ENCODE measurements around the gene VEZF1. TPM values are rescaled to one million over a fixed set of nuclear protein-coding genes. Genes with fewer than 3 reads are reported as not detected.

The VEZF1 gene
- total RNA-seq, 2 experiments from 2014 or later: 26.8 to 29.8 TPM

DNA sequence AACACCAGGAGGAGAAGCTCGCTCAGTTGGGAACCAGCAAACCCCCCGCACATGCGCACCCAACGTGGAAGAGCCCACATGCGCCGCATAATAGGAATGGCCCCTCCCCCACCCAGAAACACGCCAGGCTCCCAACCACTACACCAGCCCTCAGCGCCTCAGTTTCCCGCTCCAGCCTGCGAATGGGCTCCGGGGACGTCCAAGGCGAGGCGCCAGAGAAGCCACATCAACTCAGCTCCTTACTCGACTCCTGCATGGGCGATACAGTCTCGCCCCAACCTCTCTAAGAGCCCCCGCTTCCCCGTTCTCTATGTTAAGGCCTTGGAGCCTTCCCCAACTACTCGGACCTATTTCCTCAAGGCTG, 18.5 kb upstream of the VEZF1 start:
- DNase-seq: peak; percentile 74
- ChIA-PET POLR2A (interaction anchor here (1.0 to 4.0 kb wide), 12 partner anchors 7 to 338 kb away, joined by 3 to 32 read pairs (median 10); partner anchors contain the start of genes DYNLL2, MRPS23 and VEZF1), CTCF (interaction anchor here (1.0 to 2.9 kb wide), 7 partner anchors 10 to 173 kb away, joined by 3 to 27 read pairs (median 4); partner anchors contain the start of genes DYNLL2 and MRPS23)
- H3K27ac Mint-ChIP-seq: peak overlapping the region; percentile 100
- no peaks in the 10 kb centered on the region for H3K9me3 Mint-ChIP-seq
- peaks cover 60% of the 10 kb centered on the region for H3K36me3 Mint-ChIP-seq
- no peaks in the 10 kb centered on the region for H3K27me3 Mint-ChIP-seq
- peaks cover 52% of the 10 kb centered on the region for H3K4me1 Mint-ChIP-seq (ENCODE audit: low read depth)
- intact Hi-C loops (cut with micrococcal nuclease): loop anchor here (2.0 to 5.0 kb wide), 3 partner anchors 151 to 1148 kb away; partner anchors contain the start of genes PRR11 and SKA2
- H3K4me3 Mint-ChIP-seq: peak overlapping the region; percentile 99

DNA sequence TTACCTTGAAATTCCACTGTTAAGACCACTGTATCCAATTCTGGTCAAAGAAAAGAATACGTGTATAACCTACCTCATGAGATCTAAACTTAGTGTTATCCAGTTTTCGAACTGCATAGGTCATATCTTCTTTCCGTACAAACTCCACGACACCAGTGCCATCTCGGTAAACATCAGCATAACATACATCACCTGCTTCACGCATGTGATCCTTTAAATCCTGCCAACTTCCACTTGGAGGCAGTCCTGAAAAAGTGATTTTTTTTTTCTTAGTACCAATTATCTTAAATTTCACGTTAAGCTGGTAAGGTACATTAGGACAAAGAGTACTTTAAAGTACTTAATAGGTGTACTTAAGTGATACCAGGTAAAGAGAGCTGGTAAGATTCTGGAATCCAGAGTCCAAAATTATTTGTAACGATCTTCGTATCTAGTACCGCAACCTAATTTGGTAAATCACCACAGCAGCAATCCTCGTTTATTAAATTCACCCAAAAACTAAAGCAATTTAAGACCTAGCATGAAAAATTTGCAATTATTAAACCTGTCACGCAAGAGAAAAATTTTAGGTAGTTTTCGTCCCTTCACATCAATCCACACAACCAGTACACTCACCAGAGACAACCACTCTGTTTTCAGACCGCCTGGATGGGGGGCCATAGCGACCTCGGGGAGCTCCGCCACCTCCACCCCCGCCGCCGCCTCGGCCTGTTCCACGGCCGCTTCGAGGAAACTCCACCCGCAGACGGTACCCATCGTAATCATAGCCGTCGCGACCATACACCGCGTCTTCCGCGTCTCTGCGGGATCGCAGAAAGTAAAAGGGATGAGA, 17.9 kb upstream of the VEZF1 start:
- intact Hi-C loops (cut with micrococcal nuclease): loop anchor here (2.0 to 5.0 kb wide), 3 partner anchors 151 to 1149 kb away; partner anchors contain the start of genes PRR11 and SKA2
- H3K4me1 Mint-ChIP-seq (ENCODE audit: low read depth): peaks cover 58% of the 10 kb centered on the region
- peaks cover 60% of the 10 kb centered on the region for H3K36me3 Mint-ChIP-seq
- ChIA-PET POLR2A (interaction anchor here (1.0 to 4.0 kb wide), 8 partner anchors 10 to 334 kb away, joined by 3 to 32 read pairs (median 15); partner anchors contain the start of genes DYNLL2, MRPS23 and VEZF1), CTCF (interaction anchor here (1.0 to 2.9 kb wide), 6 partner anchors 10 to 173 kb away, joined by 3 to 27 read pairs (median 4); partner anchors contain the start of genes DYNLL2 and MRPS23)
- peak overlapping the region; percentile 99 for H3K4me3 Mint-ChIP-seq
- no peaks in the 10 kb centered on the region for H3K9me3 Mint-ChIP-seq
- H3K27me3 Mint-ChIP-seq: no peaks in the 10 kb centered on the region
- no peak for DNase-seq
- peak overlapping the region; percentile 100 for H3K27ac Mint-ChIP-seq

DNA sequence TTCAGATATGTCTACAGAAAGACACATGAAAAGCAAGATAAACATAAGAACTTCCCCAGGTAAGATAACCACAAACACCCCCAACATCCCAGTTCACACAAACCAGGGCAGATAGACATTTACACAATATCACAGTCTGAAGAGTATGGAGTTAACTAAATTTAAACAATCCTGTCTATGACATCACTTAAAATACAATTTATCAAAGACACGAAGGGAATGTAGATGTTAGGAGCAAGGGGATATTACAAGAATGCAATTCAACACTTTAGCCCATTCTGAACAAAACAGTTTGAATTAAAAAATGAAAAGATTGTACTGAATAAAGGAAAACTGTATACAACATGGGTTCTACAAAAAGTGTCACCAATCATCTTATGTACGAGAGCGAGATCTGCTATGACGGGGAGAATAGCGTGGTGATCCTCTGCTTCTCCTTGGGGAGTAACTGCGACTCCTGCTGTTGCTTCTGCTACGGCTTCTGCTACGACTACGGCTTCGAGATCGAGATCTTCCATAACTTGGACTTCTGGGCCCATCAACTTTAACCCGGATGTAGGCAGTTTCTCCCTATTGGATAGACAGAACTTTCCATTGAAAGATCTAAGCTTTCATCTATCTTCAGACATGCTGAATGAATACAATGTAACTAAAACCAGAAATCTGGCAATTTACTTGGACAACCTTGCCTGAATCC, 17.1 kb upstream of the VEZF1 start:
- H3K9me3 Mint-ChIP-seq: no peaks in the 10 kb centered on the region
- POLR2A ChIA-PET: interaction anchor here (2.8 to 4.0 kb wide), 4 partner anchors 9 to 156 kb away, joined by 20 to 32 read pairs (median 24); partner anchors contain the start of genes DYNLL2, MRPS23 and VEZF1
- peaks cover 66% of the 10 kb centered on the region for H3K4me1 Mint-ChIP-seq (ENCODE audit: low read depth)

DNA sequence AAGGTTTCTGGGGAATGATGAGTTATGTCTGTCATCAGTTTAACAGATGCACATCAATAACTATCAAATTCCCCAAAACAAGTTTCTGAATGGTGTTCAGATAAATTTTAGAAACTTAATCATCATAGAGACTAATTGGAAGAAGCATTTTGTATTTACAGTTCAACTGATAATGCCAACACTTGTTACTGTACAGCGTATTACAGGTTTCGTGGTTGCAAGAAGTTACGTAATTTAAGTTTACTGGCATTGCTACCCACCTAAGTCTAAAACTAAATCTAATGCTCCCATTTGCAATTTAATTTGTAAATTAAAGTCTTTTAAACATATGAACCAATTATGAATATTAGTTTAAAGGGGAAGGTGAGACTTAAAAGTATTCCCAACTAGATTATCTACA, 16.0 kb upstream of the VEZF1 start:
- intact Hi-C loops (cut with micrococcal nuclease): no loop called here
- Mint-ChIP-seq H3K27me3 (no peaks in the 10 kb centered on the region), H3K4me3 (peak overlapping the region; percentile 99), H3K27ac (peak overlapping the region; percentile 74), H3K36me3 (peaks cover 56% of the 10 kb centered on the region), H3K4me1 (ENCODE audit: low read depth) (peaks cover 73% of the 10 kb centered on the region), H3K9me3 (no peaks in the 10 kb centered on the region)
- CTCF ChIA-PET: no interaction called here
- POLR2A ChIA-PET: no interaction called here
- no peak for DNase-seq

More for the DNA sequence above, 17.1 kb upstream of the VEZF1 start:
- CTCF ChIA-PET: interaction anchor here (2.0 to 2.9 kb wide), 3 partner anchors 9 to 148 kb away, joined by 4 to 27 read pairs (median 9); no protein-coding TSS in a partner anchor
- Mint-ChIP-seq H3K36me3 (peaks cover 57% of the 10 kb centered on the region), H3K4me3 (peak overlapping the region; percentile 99), H3K27me3 (no peaks in the 10 kb centered on the region), H3K27ac (peak overlapping the region; percentile 100)
- no peak for DNase-seq
- intact Hi-C loops (cut with micrococcal nuclease): loop anchor here (5.0 kb wide), 1 partner anchor 152 kb away; no protein-coding TSS in a partner anchor

DNA sequence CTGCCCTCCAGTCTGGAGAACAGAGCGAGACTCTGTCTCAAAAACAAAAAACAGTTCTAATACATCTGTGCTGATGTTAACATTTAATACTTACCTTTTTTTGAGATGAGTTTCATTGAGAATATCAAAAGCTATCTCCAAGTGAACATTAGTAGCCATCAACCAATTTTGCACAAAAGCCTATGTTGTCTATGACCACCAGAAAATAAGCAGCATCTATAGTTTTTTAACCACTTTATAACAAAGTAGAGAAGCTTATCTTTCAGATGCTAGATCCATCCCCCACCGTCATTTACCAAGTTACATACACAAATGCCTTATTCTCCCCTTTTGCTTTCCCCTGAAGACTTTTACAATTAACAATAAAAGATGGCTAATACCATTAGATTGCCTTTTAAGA, 14.9 kb upstream of the VEZF1 start:
- intact Hi-C loops (cut with micrococcal nuclease): no loop called here
- ChIA-PET POLR2A (interaction anchor here (1.7 to 1.9 kb wide), 2 partner anchors 10 to 80 kb away, joined by 3 to 6 read pairs; partner anchors contain the start of gene DYNLL2), CTCF (interaction anchor here (0.7 to 10.7 kb wide), 4 partner anchors 9 to 170 kb away, joined by 3 to 170 read pairs (median 4); no protein-coding TSS in a partner anchor)
- Mint-ChIP-seq H3K36me3 (peaks cover 60% of the 10 kb centered on the region), H3K27ac (peak overlapping the region; percentile 28), H3K9me3 (no peaks in the 10 kb centered on the region), H3K4me3 (peak overlapping the region; percentile 28), H3K27me3 (no peaks in the 10 kb centered on the region), H3K4me1 (ENCODE audit: low read depth) (peaks cover 74% of the 10 kb centered on the region)
- no peak for DNase-seq

DNA sequence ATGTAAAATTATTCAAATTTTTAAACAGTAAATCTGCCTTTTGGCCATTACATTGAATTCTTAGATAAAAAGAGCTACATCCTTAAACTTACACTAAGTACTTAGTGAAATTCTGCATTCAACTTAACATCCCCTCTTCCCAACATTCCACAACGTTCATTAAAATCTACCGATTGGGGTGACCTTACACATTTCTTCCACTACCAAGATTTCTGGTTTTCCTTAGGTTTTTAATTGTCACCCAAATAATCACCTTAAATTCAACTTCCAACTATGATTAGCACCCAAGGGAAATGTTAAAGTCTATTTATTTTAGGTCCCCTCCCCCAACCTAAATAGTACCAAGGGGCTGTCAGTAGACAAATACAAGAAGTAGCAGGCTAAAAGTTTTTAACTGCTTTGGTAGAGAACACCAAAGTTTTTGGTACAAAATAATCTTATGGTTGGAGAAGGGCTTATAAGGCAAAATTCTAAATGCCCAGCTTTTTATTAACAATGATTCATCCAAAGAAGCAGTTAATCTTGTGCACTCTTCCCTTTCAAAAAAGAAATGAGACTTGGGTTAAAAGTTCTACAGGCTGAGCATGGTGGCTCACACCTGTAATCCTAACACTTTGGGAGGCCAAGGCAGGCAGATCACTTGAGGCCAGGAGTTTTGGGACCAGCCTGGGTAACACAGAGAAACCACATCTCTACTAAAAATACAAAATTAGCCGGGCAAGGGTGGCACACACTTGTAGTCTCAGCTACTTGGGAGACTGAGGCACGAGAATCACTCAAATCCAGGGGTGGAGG, 14.3 kb upstream of the VEZF1 start:
- Mint-ChIP-seq H3K27ac (peak overlapping the region; percentile 50), H3K4me1 (ENCODE audit: low read depth) (peaks cover 77% of the 10 kb centered on the region), H3K36me3 (peaks cover 64% of the 10 kb centered on the region), H3K27me3 (no peaks in the 10 kb centered on the region), H3K9me3 (no peaks in the 10 kb centered on the region), H3K4me3 (peak overlapping the region; percentile 28)
- POLR2A ChIA-PET: interaction anchor here (1.3 to 2.8 kb wide), 4 partner anchors 9 to 81 kb away, joined by 3 to 9 read pairs (median 5); partner anchors contain the start of genes DYNLL2 and VEZF1
- intact Hi-C loops (cut with micrococcal nuclease): no loop called here
- CTCF ChIA-PET: interaction anchor here (1.2 to 10.7 kb wide), 3 partner anchors 11 to 170 kb away, joined by 3 to 170 read pairs (median 4); no protein-coding TSS in a partner anchor
- DNase-seq: no peak

DNA sequence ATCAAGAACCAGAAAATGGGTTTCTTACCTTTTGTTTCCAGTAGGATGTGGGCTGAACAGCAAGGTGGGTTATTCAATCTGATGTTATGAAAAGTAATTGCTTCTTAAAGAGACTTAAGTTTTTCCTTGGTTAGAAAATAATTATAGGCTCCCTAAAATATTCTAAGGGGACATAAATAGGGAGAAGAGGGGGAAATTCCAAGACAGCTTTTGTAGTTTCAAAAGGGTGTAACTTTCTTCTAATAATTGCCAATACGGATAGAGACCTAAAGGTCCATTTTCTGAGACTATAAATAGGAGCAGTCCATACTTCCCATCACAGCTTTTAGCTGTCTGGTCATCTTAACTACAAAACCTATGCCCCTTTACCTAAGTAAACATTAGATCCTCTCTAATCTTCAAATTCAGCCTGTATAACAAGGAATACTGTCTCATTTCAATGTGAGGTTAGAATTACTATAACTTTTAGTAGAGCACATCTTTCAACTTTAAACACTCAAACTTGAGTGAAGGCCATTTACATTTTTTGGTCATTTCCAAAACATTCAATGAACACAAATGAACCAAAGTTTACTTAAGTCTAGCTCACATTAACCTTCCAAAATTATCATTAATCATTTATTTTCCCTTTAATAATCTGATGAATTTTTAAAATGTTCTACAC, 13.5 kb upstream of the VEZF1 start:
- intact Hi-C loops (cut with micrococcal nuclease): no loop called here
- Mint-ChIP-seq H3K4me3 (no peak overlapping the region), H3K36me3 (peaks cover 61% of the 10 kb centered on the region), H3K9me3 (no peaks in the 10 kb centered on the region), H3K27me3 (no peaks in the 10 kb centered on the region), H3K27ac (peak overlapping the region; percentile 13), H3K4me1 (ENCODE audit: low read depth) (peaks cover 84% of the 10 kb centered on the region)
- no peak for DNase-seq
- ChIA-PET CTCF (interaction anchor here (0.6 to 10.7 kb wide), 8 partner anchors 11 to 1195 kb away, joined by 3 to 170 read pairs (median 10); partner anchors contain the start of genes DYNLL2 and MRPS23), POLR2A (interaction anchor here (0.8 to 2.8 kb wide), 5 partner anchors 8 to 81 kb away, joined by 3 to 9 read pairs (median 4); partner anchors contain the start of genes DYNLL2 and VEZF1)

DNA sequence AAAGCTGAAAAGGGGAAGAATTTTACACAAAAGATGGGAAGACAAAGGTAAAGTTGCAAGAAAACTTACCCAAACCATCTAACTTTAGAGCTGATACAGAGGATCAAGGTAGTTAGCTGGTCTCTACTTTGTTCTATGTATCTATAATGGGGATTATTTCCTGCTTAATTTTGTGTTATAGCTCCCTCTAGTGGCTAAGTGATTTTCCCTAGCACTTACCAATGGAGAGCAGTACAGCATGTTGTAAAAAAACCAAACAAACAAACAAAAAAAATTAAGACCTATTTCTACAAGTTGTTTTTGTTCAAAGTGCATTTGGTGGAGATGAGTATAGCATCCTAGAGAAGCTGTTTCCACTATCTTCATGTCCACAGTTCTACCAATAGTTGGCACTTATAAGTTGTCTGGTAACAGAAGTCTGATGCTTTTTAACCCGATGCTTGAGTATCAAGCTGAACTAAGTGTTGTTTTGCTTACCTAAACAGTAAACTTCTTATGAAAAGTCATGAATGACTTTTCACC, 11.5 kb upstream of the VEZF1 start:
- Mint-ChIP-seq H3K27me3 (no peaks in the 10 kb centered on the region), H3K4me1 (ENCODE audit: low read depth) (peaks cover 92% of the 10 kb centered on the region), H3K36me3 (peaks cover 44% of the 10 kb centered on the region), H3K4me3 (no peak overlapping the region), H3K9me3 (no peaks in the 10 kb centered on the region), H3K27ac (peak overlapping the region; percentile 93)
- DNase-seq: no peak
- ChIA-PET CTCF (interaction anchor here (0.5 to 10.7 kb wide), 51 partner anchors 7 to 500 kb away, joined by 3 to 170 read pairs (median 4); partner anchors contain the start of genes CUEDC1, DYNLL2, MRPS23 and SRSF1), POLR2A (interaction anchor here (1.0 to 2.8 kb wide), 9 partner anchors 8 to 333 kb away, joined by 3 to 13 read pairs (median 7); partner anchors contain the start of genes DYNLL2, MRPS23, SRSF1 and VEZF1)
- intact Hi-C loops (cut with micrococcal nuclease): loop anchor here (1.0 to 2.0 kb wide), 3 partner anchors 8 to 149 kb away; partner anchors contain the start of genes MRPS23 and SRSF1

DNA sequence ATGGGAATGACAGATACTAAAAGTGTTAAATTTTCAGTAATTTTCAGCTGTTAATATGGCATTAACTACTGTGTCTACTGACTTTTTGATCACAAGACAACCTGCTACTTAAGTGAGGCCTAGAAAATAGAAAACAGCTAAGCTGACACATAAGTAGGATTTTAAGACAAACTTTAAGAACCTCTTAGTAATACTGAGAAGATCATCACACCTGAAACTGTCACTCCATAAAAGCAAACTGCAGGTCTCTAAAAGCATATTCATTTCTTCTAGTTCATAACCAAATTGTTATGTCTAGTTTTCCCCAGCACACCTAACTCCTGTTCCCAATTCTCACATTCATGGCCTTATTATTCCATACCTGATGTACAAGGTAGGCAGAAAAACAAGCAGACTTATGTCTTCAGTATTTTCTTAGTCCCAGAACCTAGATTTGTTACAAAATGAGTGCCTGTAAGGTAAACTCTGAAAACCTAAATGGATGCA, 11.0 kb upstream of the VEZF1 start:
- Mint-ChIP-seq H3K27ac (peak overlapping the region; percentile 93), H3K4me1 (ENCODE audit: low read depth) (peaks cover 92% of the 10 kb centered on the region), H3K9me3 (no peaks in the 10 kb centered on the region), H3K36me3 (peaks cover 38% of the 10 kb centered on the region), H3K4me3 (no peak overlapping the region), H3K27me3 (no peaks in the 10 kb centered on the region)
- CTCF ChIA-PET: interaction anchor here (0.5 to 10.7 kb wide), 45 partner anchors 8 to 500 kb away, joined by 3 to 170 read pairs (median 4); partner anchors contain the start of genes MRPS23, SRSF1 and VEZF1
- DNase-seq: no peak
- intact Hi-C loops (cut with micrococcal nuclease): loop anchor here (1.0 to 2.0 kb wide), 3 partner anchors 8 to 148 kb away; partner anchors contain the start of genes MRPS23 and SRSF1
- POLR2A ChIA-PET: interaction anchor here (1.0 to 2.2 kb wide), 8 partner anchors 8 to 333 kb away, joined by 3 to 13 read pairs (median 6); partner anchors contain the start of genes MRPS23, SRSF1 and VEZF1

All from activated CD4-positive, alpha-beta memory T cell treated with anti-CD3 and anti-CD28 coated beads for 36 hours (primary cell).